ENCODE data around the gene PIP5K1B.

DNA sequence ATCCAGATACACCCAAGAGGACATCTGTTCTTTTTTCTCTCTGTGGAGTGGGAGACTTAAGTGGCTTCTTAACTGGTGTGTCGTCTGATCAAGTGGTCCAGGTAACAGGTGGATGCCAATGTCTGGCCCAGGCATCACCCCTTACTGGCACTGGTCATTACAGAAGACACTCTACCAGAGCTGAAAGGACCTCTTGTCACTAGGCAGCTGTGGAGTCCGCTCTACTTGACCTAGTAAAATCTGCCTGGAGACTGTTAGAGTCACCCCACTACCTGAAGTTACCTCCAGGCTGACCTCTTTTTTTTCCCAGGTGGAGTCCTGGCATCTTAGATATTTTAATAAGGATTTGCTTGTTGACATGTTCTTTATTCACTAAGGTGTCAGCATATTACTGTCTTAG, 353.1 kb downstream of the PIP5K1B start:
- TF ChIP-seq BHLHE40 (IDR thresholded peaks at IDR 0.05; ENCODE audit: low read length) (no peak), POLR2A (IDR thresholded peaks at IDR 0.05; ENCODE audit: insufficient read depth in 1 of 2, low read depth in 2 of 2, low read length in 2 of 2) (no peak), FOXM1 (CRISPR knock-in tag; IDR thresholded peaks at IDR 0.05) (no peak), FOSL1 (CRISPR knock-in tag; IDR thresholded peaks at IDR 0.05; ENCODE audit: borderline replicate concordance) (no peak), NPAS2 (CRISPR knock-in tag; IDR thresholded peaks at IDR 0.05; ENCODE audit: borderline replicate concordance) (no peak), DZIP1 (CRISPR knock-in tag; IDR thresholded peaks at IDR 0.05) (no peak), GZF1 (CRISPR knock-in tag; IDR thresholded peaks at IDR 0.05) (no peak), SYNCRIP (IDR thresholded peaks at IDR 0.05; ENCODE audit: insufficient read depth, low read depth, low read length) (no peak), CBX5 (CRISPR knock-in tag; IDR thresholded peaks at IDR 0.05; ENCODE audit: borderline replicate concordance) (no peak)
- TF ChIP-seq, protein P1, sequence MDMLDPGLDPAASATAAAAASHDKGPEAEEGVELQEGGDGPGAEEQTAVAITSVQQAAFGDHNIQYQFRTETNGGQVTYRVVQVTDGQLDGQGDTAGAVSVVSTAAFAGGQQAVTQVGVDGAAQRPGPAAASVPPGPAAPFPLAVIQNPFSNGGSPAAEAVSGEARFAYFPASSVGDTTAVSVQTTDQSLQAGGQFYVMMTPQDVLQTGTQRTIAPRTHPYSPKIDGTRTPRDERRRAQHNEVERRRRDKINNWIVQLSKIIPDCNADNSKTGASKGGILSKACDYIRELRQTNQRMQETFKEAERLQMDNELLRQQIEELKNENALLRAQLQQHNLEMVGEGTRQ (IDR thresholded peaks at IDR 0.05; ENCODE audit: low read depth, low read length) = no peak
- TF ChIP-seq, protein P1 (CRISPR knock-in tag; IDR thresholded peaks at IDR 0.05; ENCODE audit: borderline replicate concordance) = no peak
- TF ChIP-seq, protein P2, sequence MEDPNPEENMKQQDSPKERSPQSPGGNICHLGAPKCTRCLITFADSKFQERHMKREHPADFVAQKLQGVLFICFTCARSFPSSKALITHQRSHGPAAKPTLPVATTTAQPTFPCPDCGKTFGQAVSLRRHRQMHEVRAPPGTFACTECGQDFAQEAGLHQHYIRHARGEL (CRISPR knock-in tag; IDR thresholded peaks at IDR 0.05) = no peak
